GM23248 (cell line): ENCODE results near the gene CNTN4.

Source experiments
- EZH2 ChIP-seq: fragments of 200-600 bp; sonication (generic); IDR thresholded peaks from 2 replicates; pipeline ENCODE4 v1.6.1; 2018; ENCODE audit warnings: antibody characterized with exemption, mild to moderate bottlenecking; ENCODE audit not compliant: insufficient read depth, poor library complexity, severe bottlenecking
- EZH2phosphoT487 ChIP-seq: fragments of 200-600 bp; sonication (generic); IDR thresholded peaks from 2 replicates; pipeline ENCODE4 v1.6.1; 2018; ENCODE audit warnings: antibody characterized with exemption, moderate library complexity, mild to moderate bottlenecking, low read depth; ENCODE audit not compliant: insufficient read depth

DNA sequence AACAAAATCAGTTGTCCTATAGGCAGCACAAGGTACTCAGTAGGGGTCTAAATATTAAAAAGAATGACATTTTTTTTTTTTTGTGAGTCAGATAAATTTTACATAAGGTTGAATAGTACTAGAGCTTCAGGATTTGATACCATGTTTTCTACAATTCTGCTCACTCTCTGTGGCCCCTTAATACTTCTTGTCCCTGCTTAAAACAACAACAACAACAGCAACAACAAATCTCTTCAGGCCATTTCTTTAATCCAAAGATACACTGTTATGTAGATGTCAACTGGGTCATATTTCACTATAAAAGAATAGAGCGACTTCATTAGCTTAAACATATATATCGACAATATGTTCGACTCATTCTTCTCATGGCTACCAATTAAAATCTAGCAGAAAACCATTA, 1008.5 kb downstream of the CNTN4 start:
- TF ChIP-seq EZH2 (no peak), EZH2phosphoT487 (no peak)
